Memory B cell (primary cell): ENCODE measurements around the gene ITPKB.

Experiments used
- ATAC-seq: fragments of 150-1000 bp; cut with Tn5 transposase; 2 replicates; pipeline ENCODE4 v1.10.0; 2021; ENCODE audit warnings: low read depth, mild to moderate bottlenecking, moderate library complexity
- DNase-seq, 2 donors: peaks; one replicate each; pipeline ENCODE4 v3.0.0; 2022; ENCODE audit warnings: low spot score in 2 of 2
- H3K27ac Mint-ChIP-seq: one replicate; pipeline ENCODE4 v1.8.0; 2022; ENCODE audit warnings: mild to moderate bottlenecking, moderate library complexity, mixed read lengths
- H3K27me3 Mint-ChIP-seq: one replicate; pipeline ENCODE4 v1.8.0; 2022; ENCODE audit warnings: mixed read lengths
- H3K36me3 Mint-ChIP-seq: one replicate; pipeline ENCODE4 v1.8.0; 2022; ENCODE audit warnings: mild to moderate bottlenecking, mixed read lengths
- H3K4me1 Mint-ChIP-seq: one replicate; pipeline ENCODE4 v1.8.0; 2022; ENCODE audit warnings: mixed read lengths
- H3K4me3 Mint-ChIP-seq: one replicate; pipeline ENCODE4 v1.8.0; 2022; ENCODE audit warnings: mild to moderate bottlenecking, moderate library complexity, mixed read lengths
- H3K9me3 Mint-ChIP-seq: one replicate; pipeline ENCODE4 v1.8.0; 2022; ENCODE audit warnings: mixed read lengths

Gene ITPKB

GRCh38 chr1:226697929-226698544 is 41.0 kb downstream of the ITPKB start:
- no peak for DNase-seq
- H3K4me1 Mint-ChIP-seq, result peaks cover 45% of the 10 kb centered on the region
- no peak for ATAC-seq
- H3K27ac Mint-ChIP-seq, result peak overlapping the region; percentile 100
- H3K27me3 Mint-ChIP-seq, result no peaks in the 10 kb centered on the region
- H3K36me3 Mint-ChIP-seq, result peaks cover 12% of the 10 kb centered on the region
- H3K9me3 Mint-ChIP-seq, result no peaks in the 10 kb centered on the region
- no peak overlapping the region for H3K4me3 Mint-ChIP-seq

GRCh38 chr1:226697151-226697928 is 41.7 kb downstream of the ITPKB start:
- H3K27me3 Mint-ChIP-seq, result no peaks in the 10 kb centered on the region
- H3K27ac Mint-ChIP-seq, result peak overlapping the region; percentile 100
- H3K4me1 Mint-ChIP-seq, result peaks cover 42% of the 10 kb centered on the region
- ATAC-seq (peak; percentile 91), DNase-seq (peak in 1 of 2 donors; percentile 69)
- H3K4me3 Mint-ChIP-seq, result peak overlapping the region; percentile 76
- H3K36me3 Mint-ChIP-seq, result peaks cover 14% of the 10 kb centered on the region
- H3K9me3 Mint-ChIP-seq, result no peaks in the 10 kb centered on the region

GRCh38 chr1:226696547-226696946 is 42.5 kb downstream of the ITPKB start:
- no peak for ATAC-seq
- Mint-ChIP-seq H3K4me1 (peaks cover 41% of the 10 kb centered on the region), H3K36me3 (peaks cover 14% of the 10 kb centered on the region), H3K27me3 (no peaks in the 10 kb centered on the region), H3K27ac (peak overlapping the region; percentile 100), H3K9me3 (no peaks in the 10 kb centered on the region), H3K4me3 (no peak overlapping the region)
- no peak for DNase-seq

GRCh38 chr1:226695335-226695900 is 43.7 kb downstream of the ITPKB start:
- H3K27ac Mint-ChIP-seq, result peak overlapping the region; percentile 97
- H3K36me3 Mint-ChIP-seq, result peaks cover 17% of the 10 kb centered on the region
- ATAC-seq, result no peak
- peaks cover 49% of the 10 kb centered on the region for H3K4me1 Mint-ChIP-seq
- DNase-seq, result no peak
- H3K27me3 Mint-ChIP-seq, result no peaks in the 10 kb centered on the region
- no peaks in the 10 kb centered on the region for H3K9me3 Mint-ChIP-seq
- no peak overlapping the region for H3K4me3 Mint-ChIP-seq

- DNase-seq, result no peak
- H3K4me3 Mint-ChIP-seq, result peak overlapping the region; percentile 19
Observed at GRCh38 chr1:226692823-226693222, 46.3 kb downstream of the ITPKB start.

GRCh38 chr1:226692051-226692792 is 46.9 kb downstream of the ITPKB start:
- H3K27ac Mint-ChIP-seq, result peak overlapping the region; percentile 89
- H3K4me3 Mint-ChIP-seq, result no peak overlapping the region
- H3K36me3 Mint-ChIP-seq, result peaks cover 14% of the 10 kb centered on the region
- no peak for ATAC-seq
- DNase-seq, result no peak
- H3K9me3 Mint-ChIP-seq, result no peaks in the 10 kb centered on the region
- H3K27me3 Mint-ChIP-seq, result no peaks in the 10 kb centered on the region
- peaks cover 54% of the 10 kb centered on the region for H3K4me1 Mint-ChIP-seq

More at GRCh38 chr1:226692823-226693222, 46.3 kb downstream of the ITPKB start:
- Mint-ChIP-seq H3K9me3 (no peaks in the 10 kb centered on the region), H3K4me1 (peaks cover 54% of the 10 kb centered on the region), H3K36me3 (peaks cover 16% of the 10 kb centered on the region), H3K27me3 (no peaks in the 10 kb centered on the region), H3K27ac (peak overlapping the region; percentile 89)
- ATAC-seq, result no peak

- no peaks in the 10 kb centered on the region for H3K9me3 Mint-ChIP-seq
- ATAC-seq (peak; percentile 78), DNase-seq (peak in 1 of 2 donors; percentile 45)
- peaks cover 54% of the 10 kb centered on the region for H3K4me1 Mint-ChIP-seq
- no peaks in the 10 kb centered on the region for H3K27me3 Mint-ChIP-seq
- peak overlapping the region; percentile 89 for H3K27ac Mint-ChIP-seq
- H3K36me3 Mint-ChIP-seq, result peaks cover 14% of the 10 kb centered on the region
- H3K4me3 Mint-ChIP-seq, result peak overlapping the region; percentile 33
Observed at GRCh38 chr1:226691247-226691646, 47.8 kb downstream of the ITPKB start.

GRCh38 chr1:226690460-226690982 is 48.6 kb downstream of the ITPKB start:
- Mint-ChIP-seq H3K36me3 (peaks cover 16% of the 10 kb centered on the region), H3K4me3 (peak overlapping the region; percentile 40), H3K9me3 (no peaks in the 10 kb centered on the region), H3K4me1 (peaks cover 52% of the 10 kb centered on the region), H3K27ac (peak overlapping the region; percentile 89), H3K27me3 (no peaks in the 10 kb centered on the region)
- DNase-seq (no peak), ATAC-seq (no peak)

GRCh38 chr1:226688808-226689207 is 50.3 kb downstream of the ITPKB start:
- H3K36me3 Mint-ChIP-seq, result peaks cover 23% of the 10 kb centered on the region
- ATAC-seq (no peak), DNase-seq (no peak)
- peak overlapping the region; percentile 89 for H3K27ac Mint-ChIP-seq
- H3K4me1 Mint-ChIP-seq, result peaks cover 60% of the 10 kb centered on the region
- H3K9me3 Mint-ChIP-seq, result no peaks in the 10 kb centered on the region
- no peak overlapping the region for H3K4me3 Mint-ChIP-seq
- H3K27me3 Mint-ChIP-seq, result no peaks in the 10 kb centered on the region

GRCh38 chr1:226688056-226688748 is 50.9 kb downstream of the ITPKB start:
- Mint-ChIP-seq H3K9me3 (no peaks in the 10 kb centered on the region), H3K27me3 (no peaks in the 10 kb centered on the region), H3K4me1 (peaks cover 65% of the 10 kb centered on the region), H3K4me3 (no peak overlapping the region), H3K36me3 (peaks cover 24% of the 10 kb centered on the region), H3K27ac (peak overlapping the region; percentile 89)
- DNase-seq (no peak), ATAC-seq (peak; percentile 54)

- no peak for DNase-seq
- Mint-ChIP-seq H3K27me3 (no peaks in the 10 kb centered on the region), H3K4me3 (no peak overlapping the region), H3K36me3 (peaks cover 21% of the 10 kb centered on the region), H3K4me1 (peaks cover 72% of the 10 kb centered on the region), H3K9me3 (no peaks in the 10 kb centered on the region), H3K27ac (peak overlapping the region; percentile 69)
- peak; percentile 68 for ATAC-seq
Observed at GRCh38 chr1:226687426-226687825, 51.7 kb downstream of the ITPKB start.

- no peak for ATAC-seq
Observed at GRCh38 chr1:226686440-226687425, 52.3 kb downstream of the ITPKB start.

More at GRCh38 chr1:226686440-226687425, 52.3 kb downstream of the ITPKB start:
- Mint-ChIP-seq H3K36me3 (peaks cover 21% of the 10 kb centered on the region), H3K9me3 (no peaks in the 10 kb centered on the region), H3K27ac (peak overlapping the region; percentile 69), H3K4me1 (peaks cover 78% of the 10 kb centered on the region), H3K4me3 (no peak overlapping the region), H3K27me3 (no peaks in the 10 kb centered on the region)
- DNase-seq, result no peak
